Aorta (tissue), 5 donors: ENCODE results near the gene DQX1. TPM values are rescaled to one million over a fixed set of nuclear protein-coding genes. Genes with fewer than 3 reads are reported as not detected.
"Not testable (repeated sequence)": the region's sequence is repeated elsewhere in the genome, so short reads cannot be mapped to it uniquely, and the experiment has no call there.

Source experiments
- ATAC-seq: fragments of 200-7000 bp; cut with Tn5 transposase; one replicate; pipeline ENCODE4 v1.9.1; 2022; ENCODE audit warnings: moderate library complexity; ENCODE audit not compliant: low FRiP score
- DNase-seq, 2 donors: peaks; one replicate each; pipeline ENCODE4 v3.0.0-alpha.2; 2020
- H3K27ac ChIP-seq, 2 donors: one replicate each; pipeline ENCODE4 v1.5.1; 2013; ENCODE audit warnings: low read length in 2 of 2, mild to moderate bottlenecking in 2 of 2, moderate library complexity in 2 of 2, control low read depth in 1 of 2, inconsistent platforms in 1 of 2, low read depth in 1 of 2
- H3K27me3 ChIP-seq, 2 donors: one replicate each; pipeline ENCODE4 v1.6.1; 2013; ENCODE audit warnings: control low read depth in 1 of 2, low read length in 1 of 2, mild to moderate bottlenecking in 1 of 2, moderate library complexity in 1 of 2; ENCODE audit not compliant: insufficient read depth in 2 of 2, control insufficient read depth in 1 of 2
- H3K36me3 ChIP-seq, 2 donors: one replicate each; pipeline ENCODE4 v1.6.1; 2013; ENCODE audit warnings: control low read depth in 1 of 2, low read length in 1 of 2, mild to moderate bottlenecking in 1 of 2; ENCODE audit not compliant: insufficient read depth in 2 of 2, control insufficient read depth in 1 of 2
- H3K4me1 ChIP-seq, 2 donors: one replicate each; pipeline ENCODE4 v1.6.1; 2013; ENCODE audit warnings: low read length in 2 of 2, control low read depth in 1 of 2, mild to moderate bottlenecking in 1 of 2, moderate library complexity in 1 of 2; ENCODE audit not compliant: insufficient read depth in 2 of 2, control insufficient read depth in 1 of 2
- H3K4me3 ChIP-seq, 2 donors: one replicate each; pipeline ENCODE4 v1.5.1; 2013; ENCODE audit warnings: low read length in 2 of 2, control low read depth in 1 of 2, mild to moderate bottlenecking in 1 of 2
- H3K9me3 ChIP-seq: one replicate; pipeline ENCODE4 v1.6.1; 2013; ENCODE audit warnings: mild to moderate bottlenecking, low read length; ENCODE audit not compliant: control insufficient read depth
- WGBS, 2 donors: extraction: QIAGEN DNeasy Blood & Tissue Kit; methylation state at CpG; one replicate each; pipeline ENCODE4 v1.1.7; 2013; 5-methylcytosine and 5-hydroxymethylcytosine counted together
- intact Hi-C, 2 donors: fragments of 100-400 bp; cut with DNase I; formaldehyde crosslinking; loops; one replicate each; pipeline versions ENCODE4 v1.14.2 to v1.15.0; 2022
- polyA plus RNA-seq, 2 donors: library from polyadenylated mRNA; stranded (reverse); fragments of 200-250 nt; gene quantifications; one replicate each; pipeline ENCODE4 v1.2.3, GENCODE V29; 2013
- total RNA-seq, 2 donors: library from RNA; stranded (reverse); fragmentation: NEBNext Ultra II Directional; extraction: Animal tissue kit (Norgen Biotek cat#: 25700); gene quantifications; one replicate each; pipeline ENCODE4 v1.2.1, GENCODE V29; 2021
- donor health status: healthy with polysubstance abuse.
- donor health status: Bipolar disorder and iron deficiency.
- donor health status: DM: no; HTN: no; CAD: no.
- donor health status: DM: no; HTN: no; CAD: no.
- donor health status: DM: yes; HTN: yes; CAD: no.

Gene DQX1
- total and polyA plus RNA-seq, 4 donors, result 0.24 to 4.1 TPM; not detected in 2

- not testable (repeated sequence) for H3K27me3 ChIP-seq, H3K36me3 ChIP-seq, H3K4me1 ChIP-seq, H3K9me3 ChIP-seq, ATAC-seq, H3K27ac ChIP-seq
- peak overlapping the region; percentile 7 to 50 for H3K4me3 ChIP-seq
- intact Hi-C loops, result loop anchor here (1.0 to 2.0 kb wide), 4 partner anchors 29 to 105 kb away; partner anchors contain the start of genes INO80B (in 2 of the 2), AUP1 (in 1 of the 2) and HTRA2 (in 1 of the 2)
- DNase-seq, result peak in 1 of 2 donors; percentile 37
- WGBS, 2 donors, result 69 to 76% methylated on average over 19 of the region's 19 CpGs
These were observed 42.3 kb downstream of the DQX1 start for GRCh38 chr2:74483675-74484164.

DNA sequence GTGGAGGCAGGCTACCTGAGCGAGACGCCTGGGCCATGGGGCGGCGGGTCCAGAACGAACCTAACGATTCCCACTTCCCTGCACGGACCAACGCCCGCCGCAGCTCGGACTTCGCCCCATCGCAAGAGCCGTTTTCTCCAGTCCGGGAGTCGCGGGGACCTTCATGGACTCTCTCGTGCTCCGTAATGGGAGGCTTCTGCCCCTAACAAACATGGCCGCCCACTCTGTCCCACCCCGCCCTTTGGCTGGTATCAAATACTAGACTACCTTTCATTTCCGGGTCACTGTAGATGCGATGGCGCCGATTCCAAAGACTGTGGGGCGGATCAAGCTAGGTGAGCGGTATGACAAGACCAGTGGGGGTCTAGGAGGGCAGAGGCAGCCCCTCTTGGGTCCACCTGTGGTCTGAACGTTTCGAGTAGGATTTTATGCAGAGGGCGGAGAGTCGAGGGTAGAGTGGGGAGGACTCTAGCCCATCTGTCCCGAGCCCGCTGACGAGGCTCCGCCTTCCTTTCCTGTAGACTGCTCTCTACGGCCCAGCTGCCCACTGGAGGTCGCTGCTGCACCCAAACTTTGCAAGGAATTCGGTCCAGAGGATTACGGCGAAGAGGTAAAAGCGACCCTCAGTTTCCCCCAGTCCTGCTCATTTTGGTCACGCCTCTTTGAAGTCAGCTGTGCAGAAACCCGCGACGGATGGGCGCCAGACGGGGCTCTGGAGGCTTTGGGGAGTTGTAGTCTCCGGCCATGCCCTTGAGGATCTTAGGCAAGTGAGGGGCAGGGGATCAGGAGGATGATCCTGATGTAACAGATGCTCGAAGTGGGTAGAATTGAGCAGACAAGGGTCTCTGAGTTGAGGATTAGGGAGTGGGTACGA is 43.0 kb downstream of the DQX1 start, which contains the start of the genes CCDC142 and TTC31:
CCDC142 (minus strand) TSS at position 198 of the 874 bp plus-strand sequence; CDS start at position 37, 161 bp downstream.
TTC31 (plus strand) TSS at position 281 of the 874 bp plus-strand sequence; CDS start at position 296, 15 bp downstream.
- H3K9me3 ChIP-seq, result no peaks in the 10 kb centered on the region
- 0 to 1% methylated on average over 50 of the region's 50 CpGs for WGBS, 2 donors
- no peaks in the 10 kb centered on the region for H3K27me3 ChIP-seq
- DNase-seq, result peak; percentile 97 to 98
- peak within 1 kb of the TSS; percentile 50 to 62 for H3K4me3 ChIP-seq
- intact Hi-C loops, result loop anchor here (1.0 to 2.0 kb wide), 4 partner anchors 28 to 105 kb away; partner anchors contain the start of genes INO80B (in 2 of the 2), AUP1 (in 1 of the 2) and HTRA2 (in 1 of the 2)
- ATAC-seq, result peak; percentile 99
- no peaks in the 10 kb centered on the region for H3K36me3 ChIP-seq
- H3K27ac ChIP-seq, result peak within 1 kb of the TSS in 1 of 2 donors; percentile 53
- peaks cover 0 to 3% of the 10 kb centered on the region in 2 donors for H3K4me1 ChIP-seq

- 1% methylated on average over 75 to 80 of the region's 80 CpGs for WGBS, 2 donors
- Histone ChIP-seq H3K36me3 (no peaks in the 10 kb centered on the region), H3K27me3 (no peaks in the 10 kb centered on the region), H3K27ac (peak overlapping the region in 1 of 2 donors; percentile 53), H3K9me3 (no peaks in the 10 kb centered on the region), H3K4me1 (peaks cover 0 to 3% of the 10 kb centered on the region in 2 donors), H3K4me3 (peak overlapping the region; percentile 50 to 62)
- DNase-seq, result peak; percentile 83 to 87
- ATAC-seq, result peak; percentile 83
- intact Hi-C loops, result loop anchor here (2.0 kb wide), 1 partner anchor 27 kb away; the partner anchor contains the start of gene INO80B (in 2 of the 2)
These were observed 43.9 kb downstream of the DQX1 start for GRCh38 chr2:74481961-74482800.

DNA sequence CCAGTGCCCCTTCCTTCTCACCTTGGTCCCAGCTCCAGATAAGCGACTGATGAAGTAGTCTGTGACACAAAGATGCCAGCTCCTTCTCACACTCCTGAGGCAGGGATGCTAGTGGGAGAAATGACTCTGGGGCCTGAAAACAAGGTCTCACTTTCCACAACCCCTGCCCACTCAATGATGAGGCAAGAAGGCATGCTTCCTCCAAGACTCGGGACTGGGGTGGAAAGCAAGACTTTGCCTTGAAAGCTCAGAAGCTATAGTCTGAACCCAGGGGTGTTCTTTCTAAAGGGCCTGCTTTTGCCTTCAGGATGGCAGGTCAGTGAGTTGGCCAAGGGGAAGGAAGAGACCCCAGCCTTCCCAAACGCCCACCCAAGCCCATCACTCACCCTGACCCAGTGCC is 44.6 kb downstream of the DQX1 start:
- Histone ChIP-seq H3K4me3 (peak overlapping the region; percentile 50 to 62), H3K4me1 (peaks cover 0 to 3% of the 10 kb centered on the region in 2 donors), H3K27me3 (no peaks in the 10 kb centered on the region), H3K27ac (no peak overlapping the region), H3K36me3 (no peaks in the 10 kb centered on the region), H3K9me3 (no peaks in the 10 kb centered on the region)
- DNase-seq (peak in 1 of 2 donors; percentile 12), ATAC-seq (no peak)
- intact Hi-C loops, result no loop called here
- WGBS, 2 donors, result 43 to 44% methylated on average over 3 of the region's 3 CpGs

- peak; percentile 33 to 51 for DNase-seq
- H3K27ac ChIP-seq, result no peak overlapping the region
- no peaks in the 10 kb centered on the region for H3K27me3 ChIP-seq
- intact Hi-C loops, result no loop called here
- peaks cover 0 to 2% of the 10 kb centered on the region in 2 donors for H3K36me3 ChIP-seq
- H3K4me1 ChIP-seq, result no peaks in the 10 kb centered on the region
- no peak for ATAC-seq
- 84 to 88% methylated on average over 5 of the region's 5 CpGs for WGBS, 2 donors
- H3K9me3 ChIP-seq, result no peaks in the 10 kb centered on the region
- no peak overlapping the region for H3K4me3 ChIP-seq
These were observed 51.1 kb downstream of the DQX1 start for GRCh38 chr2:74474899-74475298.

DNA sequence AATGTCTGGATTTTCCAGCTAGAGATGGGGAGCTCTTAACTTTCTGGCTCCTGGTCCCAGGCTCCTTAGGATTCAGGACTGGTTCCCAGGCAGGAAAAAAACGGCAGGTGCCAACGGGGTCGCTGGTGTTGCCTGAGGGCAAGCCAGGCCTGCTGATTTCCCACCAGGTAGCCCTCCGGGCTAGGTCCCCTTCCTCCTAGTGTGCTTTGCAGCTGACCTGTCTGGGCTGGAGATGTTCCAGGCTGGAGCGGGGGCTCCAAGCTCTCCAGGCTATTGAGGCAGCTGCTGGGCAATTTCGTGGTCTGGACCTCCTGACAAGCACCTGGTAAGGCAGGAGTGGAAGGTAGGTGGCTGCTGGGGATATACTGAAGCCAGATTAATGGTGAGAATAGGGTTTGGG is 51.5 kb downstream of the DQX1 start:
- WGBS, 2 donors, result 90 to 91% methylated on average over 6 of the region's 6 CpGs
- Histone ChIP-seq H3K27me3 (no peaks in the 10 kb centered on the region), H3K9me3 (no peaks in the 10 kb centered on the region), H3K4me1 (no peaks in the 10 kb centered on the region), H3K36me3 (peaks cover 0 to 2% of the 10 kb centered on the region in 2 donors), H3K27ac (no peak overlapping the region), H3K4me3 (no peak overlapping the region)
- peak; percentile 40 to 67 for DNase-seq
- no peak for ATAC-seq
- intact Hi-C loops, result no loop called here

DNA sequence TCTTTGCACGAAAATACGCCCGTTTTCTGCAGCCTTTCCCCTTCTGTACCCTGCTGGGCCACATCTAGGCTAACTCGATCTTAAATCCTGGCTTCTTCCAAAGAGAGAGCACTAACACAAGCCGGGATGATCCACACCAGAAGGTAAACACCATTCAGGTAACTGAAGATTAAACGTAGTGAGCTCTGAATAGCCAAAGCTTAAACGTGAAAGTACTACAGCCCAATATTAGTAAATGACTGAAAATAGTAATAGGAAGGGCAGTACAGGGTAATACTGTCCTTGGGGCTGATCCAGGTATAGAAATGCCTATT is 53.1 kb downstream of the DQX1 start:
- Histone ChIP-seq H3K27me3 (no peaks in the 10 kb centered on the region), H3K36me3 (peaks cover 0 to 2% of the 10 kb centered on the region in 2 donors), H3K4me1 (no peaks in the 10 kb centered on the region), H3K4me3 (peak overlapping the region; percentile 29 to 86), H3K9me3 (no peaks in the 10 kb centered on the region), H3K27ac (peak overlapping the region; percentile 80 to 91)
- DNase-seq (no peak), ATAC-seq (peak; percentile 27)
- intact Hi-C loops, result no loop called here
- WGBS, 2 donors, result 9 to 11% methylated on average over 7 of the region's 7 CpGs
